K562 (cell line): ENCODE measurements around the gene AS3MT. TPM values are rescaled to one million over a fixed set of nuclear protein-coding genes. Genes with fewer than 3 reads are reported as not detected.

ENCODE experiments used
- BMI1 ChIP-seq: fragments of 150-350 bp; IDR thresholded peaks from 2 replicates; pipeline ENCODE4 v1.6.1; 2014; ENCODE audit warnings: low read length
- ELF1 ChIP-seq: fragments of 200-800 bp; sonication (Bioruptor generic); IDR thresholded peaks from 2 replicates; pipeline ENCODE4 v1.6.1; 2016; ENCODE audit warnings: missing genetic modification characterization, missing compliant biosample characterization
- ELF2 ChIP-seq: fragments of 250-450 bp; sonication (Bioruptor Pico); IDR thresholded peaks from 2 replicates; pipeline ENCODE4 v1.5.0; 2021; ENCODE audit warnings: mild to moderate bottlenecking
- HOMEZ ChIP-seq: fragments of 250-450 bp; sonication (Bioruptor Pico); IDR thresholded peaks from 2 replicates; pipeline ENCODE4 v1.4.0; 2020; ENCODE audit warnings: mild to moderate bottlenecking, moderate library complexity
- IRF1 ChIP-seq: sonication (generic); formaldehyde crosslinking; IDR thresholded peaks from 2 replicates; pipeline ENCODE4 v1.8.0; 2022; ENCODE audit warnings: missing genetic modification reagents, mild to moderate bottlenecking, borderline replicate concordance
- MNT ChIP-seq, 2 experiments: fragments of 450-650 bp; conservative IDR thresholded peaks; 2 replicates each; pipeline ENCODE4 v1.6.1; 2017; ENCODE audit warnings: mild to moderate bottlenecking in 2 of 2, moderate library complexity in 2 of 2
- POLR2A ChIP-seq: fragments of 450-650 bp; conservative IDR thresholded peaks from 2 replicates; pipeline ENCODE4 v1.6.1; 2016
- POLR3A ChIP-seq: IDR thresholded peaks from 2 replicates; pipeline ENCODE4 v1.6.1; 2011; ENCODE audit warnings: borderline replicate concordance, mild to moderate bottlenecking, moderate library complexity; ENCODE audit not compliant: insufficient read length, insufficient read depth; ENCODE audit errors: extremely low read depth
- TBP ChIP-seq: optimal IDR thresholded peaks from 2 replicates; pipeline ENCODE3; 2011; ENCODE audit warnings: low read depth, low read length, improper control_type of control experiment
- TCF15 ChIP-seq: fragments of 250-450 bp; sonication (Bioruptor Pico); IDR thresholded peaks from 2 replicates; pipeline ENCODE4 v1.8.0; 2022; ENCODE audit warnings: moderate library complexity, mild to moderate bottlenecking, inconsistent platforms
- TEAD1 ChIP-seq, 2 experiments: fragments of 450-650 bp in 1 of 2; sonication (generic) in 1 of 2; formaldehyde crosslinking; IDR thresholded peaks; 2 replicates each; pipeline versions ENCODE4 v1.4.0 to v1.8.0; 2020 to 2022; ENCODE audit warnings: mild to moderate bottlenecking in 2 of 2, missing genetic modification reagents in 1 of 2
- TSC22D4 ChIP-seq: fragments of 450-650 bp; IDR thresholded peaks from 2 replicates; pipeline ENCODE4 v1.6.1; 2016; ENCODE audit warnings: missing genetic modification characterization, missing biosample characterization, control low read depth
- ZBTB11 ChIP-seq, 3 experiments: fragments of 200-800 bp in 1 of 3; fragments of 250-450 bp in 1 of 3; fragments of 450-650 bp in 1 of 3; sonication (Bioruptor Pico) in 1 of 3; sonication (Bioruptor generic) in 1 of 3; formaldehyde crosslinking in 1 of 3; IDR thresholded peaks; 2 replicates each; pipeline versions ENCODE4 v1.6.1 to v1.8.0; 2016 to 2022; ENCODE audit warnings: mild to moderate bottlenecking in 2 of 3, missing genetic modification characterization in 2 of 3, missing compliant biosample characterization in 1 of 3, moderate library complexity in 1 of 3
- ZFP91 ChIP-seq: sonication (generic); formaldehyde crosslinking; IDR thresholded peaks from 2 replicates; pipeline ENCODE4 v1.8.0; 2022; ENCODE audit warnings: mild to moderate bottlenecking, missing genetic modification reagents
- ZNF3 ChIP-seq: fragments of 250-450 bp; sonication (Bioruptor Pico); IDR thresholded peaks from 2 replicates; pipeline ENCODE4 v1.5.0; 2021; ENCODE audit warnings: mild to moderate bottlenecking, moderate library complexity
- ZNF354B ChIP-seq: fragments of 250-450 bp; sonication (Bioruptor Pico); IDR thresholded peaks from 2 replicates; pipeline ENCODE4 v1.4.0; 2020
- ZNF77 ChIP-seq: fragments of 250-450 bp; sonication (Bioruptor Pico); IDR thresholded peaks from 2 replicates; pipeline ENCODE4 v1.5.0; 2020
- polyA plus RNA-seq, 8 experiments: library from polyadenylated mRNA; depleted of rRNA in 4 of 8; stranded (reverse) in 5 of 8; unstranded in 3 of 8; fragments of >200 nt; fragmentation: Nextera tagmentation in 2 of 8; fragmentation: Illumina TruSeq in 1 of 8; extraction: Ambion mirVana in 2 of 8; extraction: Trizol in 1 of 8; gene quantifications; 2 replicates each; pipeline versions ENCODE4 v1.2.1 to v1.2.3, GENCODE V29; 2011 to 2014; ENCODE audit warnings: inconsistent platforms in 1 of 8, missing spikeins in 1 of 8
- total RNA-seq, 7 experiments: library from RNA; depleted of rRNA in 6 of 7; stranded (reverse); fragments of >200 nt in 6 of 7; fragmentation: Illumina TruSeq in 2 of 7; extraction: Trizol in 2 of 7; gene quantifications; 2 replicates each; pipeline versions ENCODE4 v1.2.1 to v1.2.3, GENCODE V29; 2011 to 2021; ENCODE audit warnings: low replicate concordance in 1 of 7

AS3MT gene
- total and polyA plus RNA-seq, 9 of the 15 experiments (the other 6 are each of a cell fraction or from before 2014, with no cell fraction given), result 0.04 to 0.33 (median 0.19) TPM; not detected in 2

GRCh38 chr10:102917314-102917961, 48.2 kb downstream of the AS3MT start (continued):
- TF ChIP-seq ZFP91, result no peak
- no peak for TF ChIP-seq POLR3A
- no peak for TF ChIP-seq TBP
- no peak for TF ChIP-seq ZNF77
- no peak for TF ChIP-seq IRF1
- no peak for TF ChIP-seq TSC22D4 (tag)
- TF ChIP-seq POLR2A, result no peak
- no peak for TF ChIP-seq ZBTB11 (CRISPR knock-in tag; IDR thresholded peaks at IDR 0.05)
- no peak for TF ChIP-seq TCF15 (CRISPR knock-in tag)
- no peak for TF ChIP-seq ZNF354B (CRISPR knock-in tag)
- TF ChIP-seq BMI1, result no peak
- TF ChIP-seq TEAD1 (CRISPR knock-in tag; IDR thresholded peaks at IDR 0.05), result 0 out of 4 replicates have a peak, but pooled peaks of 1 of the 2 experiments have one; percentile 2
- 0 out of 2 replicates have a peak, but pooled peaks have one; percentile 29 for TF ChIP-seq ELF1 (tag)
- TF ChIP-seq ZNF3, result no peak
- TF ChIP-seq HOMEZ (CRISPR knock-in tag), result no peak
- TF ChIP-seq ELF2 (CRISPR knock-in tag), result no peak
- no peak for TF ChIP-seq MNT (conservative IDR thresholded peaks at IDR 0.05)
